Keratinocyte (primary cell): ENCODE data around the gene PPFIA1. TPM values are rescaled to one million over a fixed set of nuclear protein-coding genes. Genes with fewer than 3 reads are reported as not detected.

Experiments
- DNase-seq: peaks from one replicate; pipeline ENCODE4 v3.0.0-alpha.2; 2011; ENCODE audit warnings: low read depth, missing footprints, low spot score
- FAIRE-seq: peaks from 2 replicates; lab custom pipeline; 2011; peaks lifted over from hg19 to GRCh38; lab: Jason Lieb, UNC
- H2AFZ ChIP-seq: 2 replicates; pipeline ENCODE4 v1.6.0; 2012; ENCODE audit warnings: low read length, control low read depth, inconsistent platforms; ENCODE audit not compliant: control insufficient read depth
- H3K27ac ChIP-seq: 2 replicates; pipeline ENCODE4 v1.5.1; 2011; ENCODE audit warnings: low read length; ENCODE audit not compliant: control insufficient read depth, insufficient read depth
- H3K27me3 ChIP-seq: 3 replicates; pipeline ENCODE4 v1.6.0; 2011; ENCODE audit warnings: low read length; ENCODE audit not compliant: control insufficient read depth, insufficient read depth; ENCODE audit errors: extremely low read depth
- H3K36me3 ChIP-seq, 2 experiments: 2 replicates in 1 of 2; 3 replicates in 1 of 2; pipeline ENCODE4 v1.5.1; 2011; ENCODE audit warnings: low read length in 2 of 2, mild to moderate bottlenecking in 1 of 2; ENCODE audit not compliant: control insufficient read depth in 2 of 2, insufficient read depth in 2 of 2; ENCODE audit errors: extremely low read depth in 1 of 2
- H3K4me1 ChIP-seq: 3 replicates; pipeline ENCODE4 v1.5.1; 2011; ENCODE audit warnings: low read length; ENCODE audit not compliant: control insufficient read depth, insufficient read depth; ENCODE audit errors: extremely low read depth
- H3K4me2 ChIP-seq: 3 replicates; pipeline ENCODE4 v1.6.0; 2011; ENCODE audit warnings: low read depth, low read length; ENCODE audit not compliant: control insufficient read depth, insufficient read depth; ENCODE audit errors: extremely low read depth
- H3K4me3 ChIP-seq, 3 experiments: fragments of 200-600 bp in 1 of 3; sonication (generic) in 1 of 3; 2 replicates in 2 of 3; 3 replicates in 1 of 3; pipeline ENCODE4 v1.5.1; 2011 to 2016; ENCODE audit warnings: low read length in 3 of 3, mild to moderate bottlenecking in 3 of 3, control low read depth in 2 of 3, inconsistent platforms in 1 of 3, low read depth in 1 of 3, mixed read lengths in 1 of 3, mixed run types in 1 of 3, moderate library complexity in 1 of 3; ENCODE audit not compliant: control insufficient read depth in 2 of 3, insufficient read depth in 2 of 3; ENCODE audit errors: extremely low read depth in 1 of 3
- H3K79me2 ChIP-seq: 2 replicates; pipeline ENCODE4 v1.6.0; 2012; ENCODE audit warnings: low read length; ENCODE audit not compliant: control insufficient read depth, insufficient read depth
- H3K9ac ChIP-seq: 3 replicates; pipeline ENCODE4 v1.6.0; 2011; ENCODE audit warnings: low read length; ENCODE audit not compliant: control insufficient read depth, insufficient read depth; ENCODE audit errors: extremely low read depth
- H3K9me1 ChIP-seq: 3 replicates; pipeline ENCODE4 v1.6.0; 2011; ENCODE audit warnings: low read length; ENCODE audit not compliant: control insufficient read depth, insufficient read depth; ENCODE audit errors: extremely low read depth
- H3K9me3 ChIP-seq: 2 replicates; pipeline ENCODE4 v1.5.1; 2012; ENCODE audit warnings: low read depth, low read length; ENCODE audit not compliant: control insufficient read depth
- H4K20me1 ChIP-seq: 3 replicates; pipeline ENCODE4 v1.6.0; 2011; ENCODE audit warnings: low read length; ENCODE audit not compliant: control insufficient read depth, insufficient read depth; ENCODE audit errors: extremely low read depth
- CTCF ChIP-seq, 3 experiments: IDR thresholded peaks in 1 of 3; conservative IDR thresholded peaks in 1 of 3; optimal IDR thresholded peaks in 1 of 3; 2 replicates in 2 of 3; 3 replicates in 1 of 3; pipeline versions ENCODE3 to v1.5.1; 2011; ENCODE audit warnings: low read length in 3 of 3, mild to moderate bottlenecking in 3 of 3, moderate library complexity in 2 of 3, control low read depth in 1 of 3, inconsistent platforms in 1 of 3; ENCODE audit not compliant: insufficient read depth in 2 of 3; ENCODE audit errors: extremely low read depth in 1 of 3
- EZH2 ChIP-seq: IDR thresholded peaks from one replicate; pipeline ENCODE4 v1.6.1; 2012; ENCODE audit warnings: inconsistent platforms, mild to moderate bottlenecking, low read length, moderate library complexity
- dilution Hi-C: fragments of 300-500 bp; cut with MboI; formaldehyde crosslinking; loops from one replicate; pipeline ENCODE4 v1.7.0; 2020; ENCODE audit warnings: low sequenced_read_pairs; ENCODE audit not compliant: extremely low pct_ligation_motif_present
- polyA plus RNA-seq, 5 experiments: library from polyadenylated mRNA; depleted of rRNA in 3 of 5; stranded (reverse) in 3 of 5; stranded (forward) in 1 of 5; unstranded in 1 of 5; fragments of >200 nt; gene quantifications; 1 replicate in 1 of 5; 2 replicates in 3 of 5; 3 replicates in 1 of 5; pipeline versions ENCODE4 v1.2.1 to v1.2.3, GENCODE V29; 2011 to 2012; ENCODE audit warnings: missing spikeins in 2 of 5, low read depth in 1 of 5, low replicate concordance in 1 of 5

The PPFIA1 gene
- polyA plus RNA-seq, 1 donor (not counting 4 experiments of a cell fraction or from before 2014, with no cell fraction given): 27.6 TPM

GRCh38 chr11:70324376-70325115 is 54.1 kb downstream of the PPFIA1 start:
- H3K4me2 ChIP-seq: no peak overlapping the region

GRCh38 chr11:70325824-70326223 is 55.3 kb downstream of the PPFIA1 start:
- no peaks in the 10 kb centered on the region for H3K9me3 ChIP-seq
- DNase-seq (no peak), FAIRE-seq (no peak)
- peaks cover 13 to 22% of the 10 kb centered on the region in 2 experiments for H3K36me3 ChIP-seq
- peaks cover 1% of the 10 kb centered on the region for H3K9me1 ChIP-seq
- H3K4me1 ChIP-seq: no peaks in the 10 kb centered on the region
- H2AFZ ChIP-seq: no peak overlapping the region
- dilution Hi-C loops: no loop called here
- no peak overlapping the region for H3K4me2 ChIP-seq
- H4K20me1 ChIP-seq: no peaks in the 10 kb centered on the region
- no peak overlapping the region for H3K27ac ChIP-seq
- no peak for TF ChIP-seq CTCF (optimal IDR thresholded peaks at IDR 0.05 in 1 of 3, IDR thresholded peaks at IDR 0.05 in 1 of 3, conservative IDR thresholded peaks at IDR 0.05 in 1 of 3; ENCODE audit: extremely low read depth in 1 of 3, insufficient read depth in 2 of 3, low read length in 3 of 3)
- H3K4me3 ChIP-seq: no peak overlapping the region
- H3K9ac ChIP-seq: no peak overlapping the region
- peaks cover under 1% of the 10 kb centered on the region for H3K79me2 ChIP-seq
- H3K27me3 ChIP-seq: no peaks in the 10 kb centered on the region

More at GRCh38 chr11:70324376-70325115, 54.1 kb downstream of the PPFIA1 start:
- H3K79me2 ChIP-seq: peaks cover 2% of the 10 kb centered on the region
- dilution Hi-C loops: no loop called here
- H3K4me3 ChIP-seq: no peak overlapping the region
- H2AFZ ChIP-seq: no peak overlapping the region
- DNase-seq (no peak), FAIRE-seq (no peak)
- no peaks in the 10 kb centered on the region for H3K4me1 ChIP-seq
- H3K36me3 ChIP-seq: peaks cover 13 to 21% of the 10 kb centered on the region in 2 experiments
- no peak overlapping the region for H3K27ac ChIP-seq
- no peak for TF ChIP-seq CTCF (optimal IDR thresholded peaks at IDR 0.05 in 1 of 3, IDR thresholded peaks at IDR 0.05 in 1 of 3, conservative IDR thresholded peaks at IDR 0.05 in 1 of 3; ENCODE audit: extremely low read depth in 1 of 3, insufficient read depth in 2 of 3, low read length in 3 of 3)
- no peak for TF ChIP-seq EZH2
- peaks cover 2% of the 10 kb centered on the region for H3K9me1 ChIP-seq
- H4K20me1 ChIP-seq: no peaks in the 10 kb centered on the region
- no peaks in the 10 kb centered on the region for H3K27me3 ChIP-seq
- H3K9ac ChIP-seq: no peak overlapping the region
- no peaks in the 10 kb centered on the region for H3K9me3 ChIP-seq
